ENCODE measurements around the gene RNF111. TPM values are rescaled to one million over a fixed set of nuclear protein-coding genes. Genes with fewer than 3 reads are reported as not detected.
A peak's percentile ranks its signal among the peaks of the same experiment; 100 is the strongest.

The RNF111 gene
- total and polyA plus RNA-seq, 10 of the 15 experiments (the other 5 are each of a cell fraction or from before 2014, with no cell fraction given) = 8.6 to 34.7 (median 15.7) TPM

- Histone ChIP-seq H3K9me3 (replicated peaks; ENCODE audit: control insufficient read depth, insufficient read depth, low read length) (no peaks in the 10 kb centered on the region), H3K79me2 (ENCODE audit: control insufficient read depth, insufficient read depth, low read length) (no peaks in the 10 kb centered on the region), H3K36me3 (ENCODE audit: control insufficient read depth in 2 of 2, insufficient read depth in 2 of 2, low read length in 1 of 2) (peaks cover 7 to 21% of the 10 kb centered on the region in 2 experiments), H3K27me3 (replicated peaks in 1 of 2; ENCODE audit: control insufficient read depth in 2 of 2, insufficient read depth in 2 of 2, low read length in 1 of 2) (no peaks in the 10 kb centered on the region), H2AFZ (ENCODE audit: control insufficient read depth, low read depth, low read length) (no peak overlapping the region), H3K4me1 (ENCODE audit: control insufficient read depth, insufficient read depth, low read length) (peaks cover 6% of the 10 kb centered on the region; the same call in 1 of the 2 replicates), H4K20me1 (ENCODE audit: control insufficient read depth, insufficient read depth) (no peaks in the 10 kb centered on the region), H3K4me2 (ENCODE audit: control insufficient read depth, insufficient read depth) (no peak overlapping the region), H3K4me3 (no peak overlapping the region), H3K9ac (ENCODE audit: control insufficient read depth, insufficient read depth, low read length) (no peak overlapping the region), H3K27ac (ENCODE audit: control insufficient read depth, insufficient read depth) (no peak overlapping the region)
- SMC1A ChIA-PET (ENCODE audit: uncharacterized antibody, unreplicated experiment) = interaction anchor here (1.0 to 1.5 kb wide), 5 partner anchors 11 to 183 kb away, joined by 3 to 5 read pairs (median 4); no protein-coding TSS in a partner anchor
- FAIRE-seq (peak; percentile 31), ATAC-seq (no peak), DNase-seq (ENCODE audit: low read depth, low spot score) (no peak)
- 47% methylated on average over 4 of the region's 4 CpGs for WGBS (ENCODE audit: insufficient coverage, insufficient replicate concordance, low lambda C conversion rate, missing lambda C conversion rate)
- RAD21 ChIA-PET (ENCODE audit: unreplicated experiment) = no interaction called here
- POLR2A ChIA-PET = no interaction called here
- CTCF ChIA-PET = interaction anchor here (0.6 to 0.8 kb wide), 2 partner anchors 11 to 13 kb away, joined by 3 to 4 read pairs; no protein-coding TSS in a partner anchor
- in situ Hi-C loops (cut with MboI) = no loop called here
- intact Hi-C loops (cut with micrococcal nuclease; ENCODE audit: unreplicated experiment) = no loop called here
- BruUV-seq (replicated peaks) = no TSS peak
- no peak for TF ChIP-seq CEBPB (IDR thresholded peaks at IDR 0.05; ENCODE audit: borderline replicate concordance in 1 of 2, low read depth in 2 of 2, low read length in 2 of 2)
- no peak for TF ChIP-seq NKRF (conservative IDR thresholded peaks at IDR 0.05)
- no peak for TF ChIP-seq ZSCAN29 (IDR thresholded peaks at IDR 0.05)
- no peak for TF ChIP-seq ELK1 (IDR thresholded peaks at IDR 0.05; ENCODE audit: low read depth, low read length)
- no peak for TF ChIP-seq SMARCA5 (IDR thresholded peaks at IDR 0.05)
- no peak for TF ChIP-seq SREBF1 (IDR thresholded peaks at IDR 0.05; ENCODE audit: low read length)
- TF ChIP-seq TCF3 (IDR thresholded peaks at IDR 0.05; ENCODE audit: borderline replicate concordance, insufficient read depth, low read depth, low read length) = no peak
- no peak for TF ChIP-seq FOXM1 (IDR thresholded peaks at IDR 0.05; ENCODE audit: low read depth, low read length)
- TF ChIP-seq DPF2 (IDR thresholded peaks at IDR 0.05) = no peak
- no peak for TF ChIP-seq NR2F1 (conservative IDR thresholded peaks at IDR 0.05)
- TF ChIP-seq IRF4 (IDR thresholded peaks at IDR 0.05; ENCODE audit: low read depth, low read length) = no peak
- no peak for TF ChIP-seq REST (IDR thresholded peaks at IDR 0.05; ENCODE audit: low read depth, low read length)
- TF ChIP-seq GABPA (IDR thresholded peaks at IDR 0.05; ENCODE audit: low read depth) = no peak
- TF ChIP-seq CEBPZ (IDR thresholded peaks at IDR 0.05; ENCODE audit: low read depth, low read length) = no peak
- no peak for TF ChIP-seq STAT3 (IDR thresholded peaks at IDR 0.05; ENCODE audit: low read depth, low read length)
- no peak for TF ChIP-seq FOXK2 (IDR thresholded peaks at IDR 0.05)
Measured at GRCh38 chr15:59063042-59063441, 75.6 kb downstream of the RNF111 start.

Measured in GM12878 (cell line).